ENCODE data around the gene TMC1. TPM values are rescaled to one million over a fixed set of nuclear protein-coding genes. Genes with fewer than 3 reads are reported as not detected.
A peak's percentile ranks its signal among the peaks of the same experiment; 100 is the strongest.
"Not testable (repeated sequence)": the region's sequence is repeated elsewhere in the genome, so short reads cannot be mapped to it uniquely, and the experiment has no call there.

The TMC1 gene
- total and polyA plus RNA-seq, 9 donors, result 0.39 to 1.4 (median 0.65) TPM

GRCh38 chr9:72539824-72540347 is 18.5 kb downstream of the TMC1 start:
- peaks cover 4% of the 10 kb centered on the region for H3K9me3 ChIP-seq (replicated peaks; ENCODE audit: control insufficient read depth, low read depth, low read length)
- DNase-seq, result no peak
- H3K27ac ChIP-seq (ENCODE audit: low read length), result no peak overlapping the region
- H3K4me1 ChIP-seq (ENCODE audit: control insufficient read depth, insufficient read depth, low read length), result no peaks in the 10 kb centered on the region
- no peak overlapping the region for H3K4me3 ChIP-seq (ENCODE audit: low read length)
- no peaks in the 10 kb centered on the region for H3K36me3 ChIP-seq (ENCODE audit: control insufficient read depth, insufficient read depth, low read length)
- H3K27me3 ChIP-seq (ENCODE audit: control insufficient read depth, insufficient read depth, low read length), result no peaks in the 10 kb centered on the region
- 84% methylated on average over 2 of the region's 6 CpGs for WGBS (ENCODE audit: insufficient coverage)

DNA sequence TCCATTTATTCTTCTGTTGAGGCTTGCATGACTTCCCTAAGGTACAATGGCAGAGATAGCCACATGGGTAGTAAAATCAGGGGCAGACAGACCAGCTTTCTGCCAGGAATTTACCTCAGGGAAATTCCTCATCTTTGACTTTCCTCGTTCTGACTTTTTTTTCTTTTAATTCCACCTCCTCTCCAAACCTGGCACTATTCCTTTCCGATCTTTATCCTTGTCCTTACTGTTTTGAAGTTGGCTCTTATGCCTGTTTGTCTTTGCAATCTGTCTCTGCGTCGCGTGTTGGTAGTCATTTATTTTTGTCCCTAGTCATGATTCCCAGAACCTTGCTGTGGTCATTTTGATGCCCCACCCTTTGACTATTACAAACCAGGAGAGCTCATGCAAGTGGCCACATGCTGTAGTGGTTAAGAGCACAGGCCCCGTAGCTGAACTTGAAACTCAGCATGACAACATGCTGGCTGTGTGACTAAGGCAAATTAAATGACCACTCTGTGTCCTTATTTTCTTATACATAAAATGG is 19.0 kb downstream of the TMC1 start:
- no peaks in the 10 kb centered on the region for H3K4me1 ChIP-seq (ENCODE audit: control insufficient read depth, insufficient read depth, low read length)
- no peaks in the 10 kb centered on the region for H3K36me3 ChIP-seq (ENCODE audit: control insufficient read depth, insufficient read depth, low read length)
- 84% methylated on average over 4 of the region's 6 CpGs for WGBS (ENCODE audit: insufficient coverage)
- H3K4me3 ChIP-seq (ENCODE audit: low read length), result no peak overlapping the region
- no peak overlapping the region for H3K27ac ChIP-seq (ENCODE audit: low read length)
- no peaks in the 10 kb centered on the region for H3K27me3 ChIP-seq (ENCODE audit: control insufficient read depth, insufficient read depth, low read length)
- DNase-seq, result no peak
- peaks cover 4% of the 10 kb centered on the region for H3K9me3 ChIP-seq (replicated peaks; ENCODE audit: control insufficient read depth, low read depth, low read length)

GRCh38 chr9:72542537-72542833 is 21.1 kb downstream of the TMC1 start:
- WGBS (ENCODE audit: insufficient coverage), result 90% methylated on average over 2 of the region's 5 CpGs
- not testable (repeated sequence) for H3K36me3 ChIP-seq (ENCODE audit: control insufficient read depth, insufficient read depth, low read length); H3K9me3 ChIP-seq (replicated peaks; ENCODE audit: control insufficient read depth, low read depth, low read length); DNase-seq; H3K4me1 ChIP-seq (ENCODE audit: control insufficient read depth, insufficient read depth, low read length); H3K27me3 ChIP-seq (ENCODE audit: control insufficient read depth, insufficient read depth, low read length); H3K4me3 ChIP-seq (ENCODE audit: low read length); H3K27ac ChIP-seq (ENCODE audit: low read length)

GRCh38 chr9:72542917-72543316 is 21.5 kb downstream of the TMC1 start:
- no peak for DNase-seq
- Histone ChIP-seq H3K27ac (ENCODE audit: low read length) (no peak overlapping the region), H3K27me3 (ENCODE audit: control insufficient read depth, insufficient read depth, low read length) (no peaks in the 10 kb centered on the region), H3K9me3 (replicated peaks; ENCODE audit: control insufficient read depth, low read depth, low read length) (no peaks in the 10 kb centered on the region), H3K4me3 (ENCODE audit: low read length) (no peak overlapping the region), H3K36me3 (ENCODE audit: control insufficient read depth, insufficient read depth, low read length) (no peaks in the 10 kb centered on the region), H3K4me1 (ENCODE audit: control insufficient read depth, insufficient read depth, low read length) (no peaks in the 10 kb centered on the region)
- no CpG with 5 or more reads among the region's 1 CpG for WGBS (ENCODE audit: insufficient coverage)

GRCh38 chr9:72551306-72551705 is 29.9 kb downstream of the TMC1 start:
- WGBS (ENCODE audit: insufficient coverage), result no CpG with 5 or more reads among the region's 2 CpGs
- H3K4me1 ChIP-seq (ENCODE audit: control insufficient read depth, insufficient read depth, low read length), result no peaks in the 10 kb centered on the region
- H3K27me3 ChIP-seq (ENCODE audit: control insufficient read depth, insufficient read depth, low read length), result no peaks in the 10 kb centered on the region
- no peaks in the 10 kb centered on the region for H3K9me3 ChIP-seq (replicated peaks; ENCODE audit: control insufficient read depth, low read depth, low read length)
- no peak overlapping the region for H3K27ac ChIP-seq (ENCODE audit: low read length)
- no peak for DNase-seq
- no peak overlapping the region for H3K4me3 ChIP-seq (ENCODE audit: low read length)
- no peaks in the 10 kb centered on the region for H3K36me3 ChIP-seq (ENCODE audit: control insufficient read depth, insufficient read depth, low read length)

DNA sequence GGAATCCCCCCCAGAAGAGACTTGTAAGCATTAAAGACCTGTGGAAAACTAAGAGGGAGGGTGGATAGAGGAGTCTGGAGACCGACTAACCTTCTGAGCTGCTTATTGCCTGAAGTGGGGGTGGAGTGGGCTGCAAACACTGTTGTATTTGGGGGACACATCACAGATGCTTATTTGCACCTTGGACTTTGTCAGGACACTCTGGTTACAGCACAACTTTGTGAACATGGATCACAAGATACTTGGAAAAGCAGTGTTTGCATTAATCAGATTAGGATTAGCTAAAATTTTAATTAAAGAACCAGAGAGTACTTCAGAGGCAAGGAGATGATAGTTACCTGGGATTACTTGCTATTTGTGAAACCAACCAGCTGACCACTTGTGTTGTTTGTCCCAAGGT is 30.9 kb downstream of the TMC1 start:
- 33% methylated on average over 1 of the region's 1 CpG for WGBS (ENCODE audit: insufficient coverage)
- Histone ChIP-seq H3K9me3 (replicated peaks; ENCODE audit: control insufficient read depth, low read depth, low read length) (no peaks in the 10 kb centered on the region), H3K27ac (ENCODE audit: low read length) (no peak overlapping the region), H3K4me3 (ENCODE audit: low read length) (no peak overlapping the region), H3K27me3 (ENCODE audit: control insufficient read depth, insufficient read depth, low read length) (no peaks in the 10 kb centered on the region), H3K36me3 (ENCODE audit: control insufficient read depth, insufficient read depth, low read length) (no peaks in the 10 kb centered on the region), H3K4me1 (ENCODE audit: control insufficient read depth, insufficient read depth, low read length) (no peaks in the 10 kb centered on the region)
- no peak for DNase-seq

GRCh38 chr9:72554221-72554641 is 32.8 kb downstream of the TMC1 start:
- WGBS (ENCODE audit: insufficient coverage), result 0% methylated on average over 1 of the region's 3 CpGs
- Histone ChIP-seq H3K27me3 (ENCODE audit: control insufficient read depth, insufficient read depth, low read length) (no peaks in the 10 kb centered on the region), H3K36me3 (ENCODE audit: control insufficient read depth, insufficient read depth, low read length) (no peaks in the 10 kb centered on the region), H3K9me3 (replicated peaks; ENCODE audit: control insufficient read depth, low read depth, low read length) (no peaks in the 10 kb centered on the region), H3K4me1 (ENCODE audit: control insufficient read depth, insufficient read depth, low read length) (no peaks in the 10 kb centered on the region), H3K27ac (ENCODE audit: low read length) (no peak overlapping the region), H3K4me3 (ENCODE audit: low read length) (no peak overlapping the region)
- peak; percentile 76 for DNase-seq

GRCh38 chr9:72557549-72557948 is 36.1 kb downstream of the TMC1 start:
- no peak for DNase-seq
- 60% methylated on average over 2 of the region's 2 CpGs for WGBS (ENCODE audit: insufficient coverage)
- no peaks in the 10 kb centered on the region for H3K27me3 ChIP-seq (ENCODE audit: control insufficient read depth, insufficient read depth, low read length)
- H3K9me3 ChIP-seq (replicated peaks; ENCODE audit: control insufficient read depth, low read depth, low read length), result no peaks in the 10 kb centered on the region
- H3K36me3 ChIP-seq (ENCODE audit: control insufficient read depth, insufficient read depth, low read length), result no peaks in the 10 kb centered on the region
- no peaks in the 10 kb centered on the region for H3K4me1 ChIP-seq (ENCODE audit: control insufficient read depth, insufficient read depth, low read length)
- H3K27ac ChIP-seq (ENCODE audit: low read length), result no peak overlapping the region
- H3K4me3 ChIP-seq (ENCODE audit: low read length), result no peak overlapping the region

- no CpG with 5 or more reads among the region's 1 CpG for WGBS (ENCODE audit: insufficient coverage)
- no peaks in the 10 kb centered on the region for H3K36me3 ChIP-seq (ENCODE audit: control insufficient read depth, insufficient read depth, low read length)
- DNase-seq, result no peak
- H3K9me3 ChIP-seq (replicated peaks; ENCODE audit: control insufficient read depth, low read depth, low read length), result no peaks in the 10 kb centered on the region
- no peak overlapping the region for H3K27ac ChIP-seq (ENCODE audit: low read length)
- no peaks in the 10 kb centered on the region for H3K4me1 ChIP-seq (ENCODE audit: control insufficient read depth, insufficient read depth, low read length)
- no peaks in the 10 kb centered on the region for H3K27me3 ChIP-seq (ENCODE audit: control insufficient read depth, insufficient read depth, low read length)
- H3K4me3 ChIP-seq (ENCODE audit: low read length), result no peak overlapping the region
Measured at GRCh38 chr9:72560086-72560485, 38.7 kb downstream of the TMC1 start.

DNA sequence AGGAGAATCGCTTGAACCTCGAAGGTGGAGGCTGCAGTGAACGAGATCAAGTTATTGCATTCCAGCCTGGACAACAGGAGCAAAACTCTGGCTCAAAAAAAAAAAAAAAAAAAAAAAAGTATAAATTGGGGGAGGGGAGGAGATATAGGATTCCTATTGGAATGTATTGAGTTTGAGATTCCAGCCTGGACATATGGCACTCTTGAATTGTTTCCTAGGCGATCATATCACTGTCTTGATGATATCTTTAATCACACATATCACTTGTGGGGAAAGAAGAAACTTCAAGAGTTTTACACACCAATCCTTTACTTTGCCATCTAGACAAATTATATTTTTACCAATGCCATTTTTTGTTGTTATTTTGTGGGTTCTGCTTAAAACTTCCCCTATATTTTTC is 42.4 kb downstream of the TMC1 start:
- Histone ChIP-seq H3K27me3 (ENCODE audit: control insufficient read depth, insufficient read depth, low read length) (no peaks in the 10 kb centered on the region), H3K9me3 (replicated peaks; ENCODE audit: control insufficient read depth, low read depth, low read length) (no peaks in the 10 kb centered on the region), H3K27ac (ENCODE audit: low read length) (no peak overlapping the region), H3K4me3 (ENCODE audit: low read length) (no peak overlapping the region), H3K4me1 (ENCODE audit: control insufficient read depth, insufficient read depth, low read length) (no peaks in the 10 kb centered on the region), H3K36me3 (ENCODE audit: control insufficient read depth, insufficient read depth, low read length) (no peaks in the 10 kb centered on the region)
- WGBS (ENCODE audit: insufficient coverage), result 100% methylated on average over 3 of the region's 4 CpGs
- no peak for DNase-seq
